Fibroblast of lung (primary cell): ENCODE data around the gene NCOA7.

Experiments used
- EZH2 ChIP-seq: IDR thresholded peaks from 2 replicates; pipeline ENCODE4 v1.5.1; 2012; ENCODE audit warnings: low read length, control low read depth, mild to moderate bottlenecking; ENCODE audit errors: missing control alignments
- TF ChIP-seq, protein P1 (sequence below), 2 donors: IDR thresholded peaks in 1 of 2; conservative IDR thresholded peaks in 1 of 2; 1 replicate in 1 of 2; 2 replicates in 1 of 2; pipeline ENCODE4 v1.5.1; 2011 to 2012; ENCODE audit warnings: low read length in 2 of 2, control low read depth in 1 of 2, inconsistent platforms in 1 of 2, low read depth in 1 of 2, mild to moderate bottlenecking in 1 of 2

DNA sequence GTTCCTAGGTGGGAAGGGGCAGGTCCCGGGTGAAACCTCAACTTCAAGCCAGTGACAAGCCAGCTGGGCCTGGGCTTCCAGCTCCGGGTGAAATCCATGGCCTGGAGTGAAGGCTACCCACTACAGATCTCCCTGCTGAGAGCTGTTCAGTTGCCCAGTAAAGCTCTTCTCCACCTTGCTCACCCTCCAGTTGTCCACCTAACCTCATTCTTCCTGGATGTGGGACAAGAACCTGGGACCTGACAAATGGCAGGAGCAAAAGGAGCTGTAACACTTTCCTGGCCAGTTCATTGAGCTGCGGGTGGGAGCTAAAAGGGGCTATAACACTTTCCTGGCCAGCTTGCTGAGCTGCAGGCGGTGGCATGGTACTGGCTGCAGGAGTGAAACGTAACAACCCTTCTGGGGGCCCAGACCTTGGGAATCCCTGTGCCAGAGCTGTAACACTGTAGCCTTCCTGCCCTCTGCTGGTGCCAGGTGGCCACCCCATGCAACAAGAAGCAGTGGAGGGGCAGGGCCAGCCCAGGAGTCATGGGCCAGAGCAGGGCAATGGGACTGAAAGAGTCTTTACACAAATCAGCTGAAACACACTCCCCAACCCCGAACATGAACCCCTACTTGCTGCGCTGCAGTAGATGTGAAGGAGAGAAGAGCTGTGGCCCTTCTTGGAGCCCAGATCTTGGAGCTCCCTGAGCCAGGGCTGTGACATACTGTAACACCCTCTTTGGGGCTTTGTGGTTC, 162.2 kb downstream of the NCOA7 start:
- TF ChIP-seq, protein P1, sequence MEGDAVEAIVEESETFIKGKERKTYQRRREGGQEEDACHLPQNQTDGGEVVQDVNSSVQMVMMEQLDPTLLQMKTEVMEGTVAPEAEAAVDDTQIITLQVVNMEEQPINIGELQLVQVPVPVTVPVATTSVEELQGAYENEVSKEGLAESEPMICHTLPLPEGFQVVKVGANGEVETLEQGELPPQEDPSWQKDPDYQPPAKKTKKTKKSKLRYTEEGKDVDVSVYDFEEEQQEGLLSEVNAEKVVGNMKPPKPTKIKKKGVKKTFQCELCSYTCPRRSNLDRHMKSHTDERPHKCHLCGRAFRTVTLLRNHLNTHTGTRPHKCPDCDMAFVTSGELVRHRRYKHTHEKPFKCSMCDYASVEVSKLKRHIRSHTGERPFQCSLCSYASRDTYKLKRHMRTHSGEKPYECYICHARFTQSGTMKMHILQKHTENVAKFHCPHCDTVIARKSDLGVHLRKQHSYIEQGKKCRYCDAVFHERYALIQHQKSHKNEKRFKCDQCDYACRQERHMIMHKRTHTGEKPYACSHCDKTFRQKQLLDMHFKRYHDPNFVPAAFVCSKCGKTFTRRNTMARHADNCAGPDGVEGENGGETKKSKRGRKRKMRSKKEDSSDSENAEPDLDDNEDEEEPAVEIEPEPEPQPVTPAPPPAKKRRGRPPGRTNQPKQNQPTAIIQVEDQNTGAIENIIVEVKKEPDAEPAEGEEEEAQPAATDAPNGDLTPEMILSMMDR (conservative IDR thresholded peaks at IDR 0.05 in 1 of 2, IDR thresholded peaks at IDR 0.05 in 1 of 2; ENCODE audit: low read depth in 1 of 2, low read length in 2 of 2), result peak in 1 of 2 donors; percentile 38
- TF ChIP-seq EZH2, result no peak
